K562 (cell line): Measurements from ENCODE around the gene DAGLA. TPM values are rescaled to one million over a fixed set of nuclear protein-coding genes. Genes with fewer than 3 reads are reported as not detected.

Experiments
- ATF4 ChIP-seq: fragments of 450-650 bp; formaldehyde crosslinking; IDR thresholded peaks from 2 replicates; pipeline ENCODE4 v1.4.0; 2022; ENCODE audit warnings: mild to moderate bottlenecking, moderate library complexity
- BMI1 ChIP-seq: fragments of 150-350 bp; IDR thresholded peaks from 2 replicates; pipeline ENCODE4 v1.6.1; 2014; ENCODE audit warnings: low read length
- CBX3 ChIP-seq, 2 experiments: IDR thresholded peaks; 1 replicate in 1 of 2; 2 replicates in 1 of 2; pipeline ENCODE4 v1.6.1; 2012; ENCODE audit warnings: inconsistent platforms in 2 of 2, low read length in 2 of 2, borderline replicate concordance in 1 of 2, control low read depth in 1 of 2
- CEBPZ ChIP-seq: fragments of 150-350 bp; IDR thresholded peaks from 2 replicates; pipeline ENCODE4 v1.6.1; 2014; ENCODE audit warnings: low read depth, mild to moderate bottlenecking, low read length, borderline replicate concordance
- E2F3 ChIP-seq: fragments of 250-450 bp; sonication (Bioruptor Pico); IDR thresholded peaks from 2 replicates; pipeline ENCODE4 v1.4.0; 2020; ENCODE audit warnings: mild to moderate bottlenecking
- ETV6 ChIP-seq, 3 experiments: fragments of 150-350 bp in 1 of 3; sonication (generic) in 1 of 3; formaldehyde crosslinking in 1 of 3; IDR thresholded peaks; 2 replicates each; pipeline versions ENCODE4 v1.6.1 to v1.8.0; 2014 to 2022; ENCODE audit warnings: borderline replicate concordance in 2 of 3, low read depth in 2 of 3, antibody characterized with exemption in 1 of 3, low read length in 1 of 3, mild to moderate bottlenecking in 1 of 3, missing genetic modification reagents in 1 of 3
- FOXK1 ChIP-seq: sonication (generic); formaldehyde crosslinking; IDR thresholded peaks from 2 replicates; pipeline ENCODE4 v1.8.0; 2022; ENCODE audit warnings: missing genetic modification reagents, mild to moderate bottlenecking, borderline replicate concordance
- HOMEZ ChIP-seq: fragments of 250-450 bp; sonication (Bioruptor Pico); IDR thresholded peaks from 2 replicates; pipeline ENCODE4 v1.4.0; 2020; ENCODE audit warnings: mild to moderate bottlenecking, moderate library complexity
- MAZ ChIP-seq, 2 experiments: fragments of 450-650 bp in 1 of 2; sonication (generic) in 1 of 2; formaldehyde crosslinking; IDR thresholded peaks in 1 of 2; conservative IDR thresholded peaks in 1 of 2; 2 replicates each; pipeline versions ENCODE4 v1.4.0 to v1.5.0; 2020; ENCODE audit warnings: mild to moderate bottlenecking in 1 of 2, missing genetic modification reagents in 1 of 2
- MNT ChIP-seq, 2 experiments: fragments of 450-650 bp; conservative IDR thresholded peaks; 2 replicates each; pipeline ENCODE4 v1.6.1; 2017; ENCODE audit warnings: mild to moderate bottlenecking in 2 of 2, moderate library complexity in 2 of 2
- NCOA1 ChIP-seq: fragments of 450-650 bp; IDR thresholded peaks from 2 replicates; pipeline ENCODE4 v1.6.1; 2016; ENCODE audit warnings: low read depth
- NFE2L1 ChIP-seq: fragments of 450-650 bp; IDR thresholded peaks from 2 replicates; pipeline ENCODE4 v1.6.1; 2016; ENCODE audit warnings: missing genetic modification characterization, low read depth, mild to moderate bottlenecking, missing compliant biosample characterization, moderate library complexity, borderline replicate concordance
- NFYB ChIP-seq: IDR thresholded peaks from 2 replicates; pipeline ENCODE4 v1.6.1; 2011; ENCODE audit warnings: mild to moderate bottlenecking, moderate library complexity; ENCODE audit not compliant: insufficient read length; ENCODE audit errors: extremely low read depth
- PREB ChIP-seq: sonication (generic); formaldehyde crosslinking; IDR thresholded peaks from 2 replicates; pipeline ENCODE4 v1.8.1; 2023; ENCODE audit warnings: mild to moderate bottlenecking, missing genetic modification reagents
- ZBED1 ChIP-seq: IDR thresholded peaks from 2 replicates; pipeline ENCODE4 v1.6.1; 2014
- ZEB2 ChIP-seq: fragments of 450-650 bp; IDR thresholded peaks from 2 replicates; pipeline ENCODE4 v1.6.1; 2016
- ZNF124 ChIP-seq: sonication (generic); formaldehyde crosslinking; IDR thresholded peaks from 2 replicates; pipeline ENCODE4 v1.8.1; 2022; ENCODE audit warnings: missing genetic modification reagents
- polyA plus RNA-seq, 8 experiments: library from polyadenylated mRNA; depleted of rRNA in 4 of 8; stranded (reverse) in 5 of 8; unstranded in 3 of 8; fragments of >200 nt; fragmentation: Nextera tagmentation in 2 of 8; fragmentation: Illumina TruSeq in 1 of 8; extraction: Ambion mirVana in 2 of 8; extraction: Trizol in 1 of 8; gene quantifications; 2 replicates each; pipeline versions ENCODE4 v1.2.1 to v1.2.3, GENCODE V29; 2011 to 2014; ENCODE audit warnings: inconsistent platforms in 1 of 8, missing spikeins in 1 of 8
- total RNA-seq, 7 experiments: library from RNA; depleted of rRNA in 6 of 7; stranded (reverse); fragments of >200 nt in 6 of 7; fragmentation: Illumina TruSeq in 2 of 7; extraction: Trizol in 2 of 7; gene quantifications; 2 replicates each; pipeline versions ENCODE4 v1.2.1 to v1.2.3, GENCODE V29; 2011 to 2021; ENCODE audit warnings: low replicate concordance in 1 of 7

The DAGLA gene
- total and polyA plus RNA-seq, 9 of the 15 experiments (the other 6 are each of a cell fraction or from before 2014, with no cell fraction given), result 0.03 to 0.16 (median 0.04) TPM; not detected in 4

- TF ChIP-seq CEBPZ, result no peak
- TF ChIP-seq PREB, result no peak
- no peak for TF ChIP-seq BMI1
- no peak for TF ChIP-seq ETV6 (IDR thresholded peaks at IDR 0.05; ENCODE audit: borderline replicate concordance in 1 of 2, low read depth in 2 of 2, low read length in 1 of 2)
- TF ChIP-seq ETV6 (CRISPR knock-in tag; IDR thresholded peaks at IDR 0.05; ENCODE audit: borderline replicate concordance), result no peak
- TF ChIP-seq MNT (conservative IDR thresholded peaks at IDR 0.05), result peak in 1 of 2 experiments; percentile 87; a peak in 3 of 4 replicates
- TF ChIP-seq MAZ (CRISPR knock-in tag; conservative IDR thresholded peaks at IDR 0.05 in 1 of 2, IDR thresholded peaks at IDR 0.05 in 1 of 2), result peak; percentile 34 to 76; a peak in 2 of 4 replicates
- no peak for TF ChIP-seq NFYB
- no peak for TF ChIP-seq CBX3 (IDR thresholded peaks at IDR 0.05; ENCODE audit: borderline replicate concordance in 1 of 2, low read length in 2 of 2)
- no peak for TF ChIP-seq NCOA1
- TF ChIP-seq ATF4 (CRISPR knock-in tag), result no peak
- no peak for TF ChIP-seq ZNF124 (CRISPR knock-in tag)
- no peak for TF ChIP-seq ZBED1
- TF ChIP-seq FOXK1 (CRISPR knock-in tag), result no peak
- TF ChIP-seq ZEB2, result no peak
- no peak for TF ChIP-seq HOMEZ (CRISPR knock-in tag)
- TF ChIP-seq E2F3 (CRISPR knock-in tag), result no peak
- no peak for TF ChIP-seq NFE2L1 (tag)
Observed at GRCh38 chr11:61733120-61733978, 53.2 kb downstream of the DAGLA start (continued).
